H9 (cell line): ENCODE results near the gene CCSER2. TPM values are rescaled to one million over a fixed set of nuclear protein-coding genes. Genes with fewer than 3 reads are reported as not detected.

Experiments
- DNase-seq: peaks from one replicate; pipeline ENCODE4 v3.0.0-alpha.2; 2017
- H2AFZ ChIP-seq: one replicate; pipeline ENCODE4 v1.6.1; 2013; ENCODE audit warnings: mild to moderate bottlenecking, low read length, control low read depth, moderate library complexity
- H2AK5ac ChIP-seq: 2 replicates; pipeline ENCODE4 v1.6.1; 2013; ENCODE audit warnings: low read length, control low read depth, mixed read lengths; ENCODE audit not compliant: insufficient read length
- H2BK120ac ChIP-seq: one replicate; pipeline ENCODE4 v1.6.1; 2013; ENCODE audit warnings: low read depth, mild to moderate bottlenecking, low read length, control low read depth, inconsistent platforms; ENCODE audit not compliant: poor library complexity, severe bottlenecking
- H2BK12ac ChIP-seq: 2 replicates; pipeline ENCODE4 v1.6.1; 2013; ENCODE audit warnings: low read length, control low read depth, mixed read lengths, low read depth; ENCODE audit not compliant: insufficient read length
- H2BK15ac ChIP-seq: 2 replicates; pipeline ENCODE4 v1.6.1; 2013; ENCODE audit warnings: low read depth, low read length, control low read depth
- H2BK20ac ChIP-seq: one replicate; pipeline ENCODE4 v1.6.1; 2013; ENCODE audit warnings: low read depth, mild to moderate bottlenecking, low read length, control low read depth, inconsistent platforms; ENCODE audit not compliant: poor library complexity, severe bottlenecking
- H2BK5ac ChIP-seq: 2 replicates; pipeline ENCODE4 v1.6.1; 2013; ENCODE audit warnings: low read length, control low read depth, mixed read lengths; ENCODE audit not compliant: insufficient read length
- H3K14ac ChIP-seq: 2 replicates; pipeline ENCODE4 v1.6.1; 2013; ENCODE audit warnings: low read length, control low read depth; ENCODE audit not compliant: insufficient read depth
- H3K18ac ChIP-seq: 2 replicates; pipeline ENCODE4 v1.6.1; 2013; ENCODE audit warnings: low read depth, mild to moderate bottlenecking, mixed read lengths, low read length, control low read depth; ENCODE audit not compliant: insufficient read length
- H3K23ac ChIP-seq: 2 replicates; pipeline ENCODE4 v1.6.1; 2013; ENCODE audit warnings: low read length, control low read depth, mixed read lengths, low read depth; ENCODE audit not compliant: insufficient read length
- H3K23me2 ChIP-seq: 2 replicates; pipeline ENCODE4 v1.6.1; 2013; ENCODE audit warnings: low read depth, mild to moderate bottlenecking, mixed read lengths, low read length, control low read depth; ENCODE audit not compliant: insufficient read length, poor library complexity, severe bottlenecking
- H3K27ac ChIP-seq: 2 replicates; pipeline ENCODE4 v1.5.1; 2013; ENCODE audit warnings: low read length, control low read depth, mixed read lengths, low read depth; ENCODE audit not compliant: insufficient read length
- H3K27me3 ChIP-seq: 2 replicates; pipeline ENCODE4 v1.6.1; 2013; ENCODE audit warnings: low read length, control low read depth, inconsistent platforms; ENCODE audit not compliant: insufficient read depth
- H3K4ac ChIP-seq: 2 replicates; pipeline ENCODE4 v1.6.1; 2013; ENCODE audit warnings: low read depth, mild to moderate bottlenecking, control low read depth, inconsistent platforms, low read length, moderate library complexity
- H3K4me1 ChIP-seq: 2 replicates; pipeline ENCODE4 v1.6.1; 2013; ENCODE audit warnings: low read length, control low read depth, inconsistent platforms; ENCODE audit not compliant: insufficient read depth
- H3K4me2 ChIP-seq: 2 replicates; pipeline ENCODE4 v1.6.1; 2013; ENCODE audit warnings: low read length, control low read depth, mixed read lengths; ENCODE audit not compliant: insufficient read length, insufficient read depth
- H3K56ac ChIP-seq: 2 replicates; pipeline ENCODE4 v1.6.1; 2013; ENCODE audit warnings: low read depth, mild to moderate bottlenecking, mixed read lengths, low read length, control low read depth; ENCODE audit not compliant: insufficient read length
- H3K79me1 ChIP-seq: 2 replicates; pipeline ENCODE4 v1.6.1; 2013; ENCODE audit warnings: low read depth, mild to moderate bottlenecking, moderate library complexity, low read length, control low read depth, inconsistent platforms; ENCODE audit not compliant: insufficient read depth, poor library complexity, severe bottlenecking
- H3K79me2 ChIP-seq: 2 replicates; pipeline ENCODE4 v1.6.1; 2013; ENCODE audit warnings: low read length, control low read depth, inconsistent platforms; ENCODE audit not compliant: insufficient read depth
- H3K9ac ChIP-seq: 2 replicates; pipeline ENCODE4 v1.6.1; 2013; ENCODE audit warnings: low read length, control low read depth, mixed read lengths; ENCODE audit not compliant: insufficient read length; ENCODE audit errors: extremely low read depth
- H3K9me3 ChIP-seq: one replicate; pipeline ENCODE4 v1.6.1; 2013; ENCODE audit warnings: low read depth, low read length, inconsistent platforms; ENCODE audit not compliant: control insufficient read depth
- H3T11ph ChIP-seq: one replicate; pipeline ENCODE4 v1.6.1; 2013; ENCODE audit warnings: mild to moderate bottlenecking, low read length, control low read depth, inconsistent platforms
- H4K20me1 ChIP-seq: one replicate; pipeline ENCODE4 v1.6.1; 2013; ENCODE audit not compliant: control insufficient read depth, insufficient read length, insufficient read depth
- H4K5ac ChIP-seq: 2 replicates; pipeline ENCODE4 v1.6.1; 2013; ENCODE audit warnings: low read depth, mild to moderate bottlenecking, mixed read lengths, low read length, control low read depth; ENCODE audit not compliant: insufficient read length
- H4K8ac ChIP-seq: replicated peaks from 2 replicates; pipeline ENCODE4 v1.6.1; 2013; ENCODE audit warnings: low read length, control low read depth, mixed read lengths, low read depth; ENCODE audit not compliant: insufficient read length
- H4K91ac ChIP-seq: 2 replicates; pipeline ENCODE4 v1.6.1; 2013; ENCODE audit warnings: low read depth, mild to moderate bottlenecking, moderate library complexity, mixed read lengths, low read length, control low read depth; ENCODE audit not compliant: insufficient read length
- H3K27ac Mint-ChIP-seq, 3 experiments: 2 replicates in 2 of 3; 3 replicates in 1 of 3; pipeline ENCODE4 v1.8.0; 2020 to 2021; ENCODE audit warnings: mixed read lengths in 3 of 3, mild to moderate bottlenecking in 1 of 3, moderate library complexity in 1 of 3
- H3K27me3 Mint-ChIP-seq: 2 replicates; pipeline ENCODE4 v1.8.0; 2021; ENCODE audit warnings: low read depth, mild to moderate bottlenecking, moderate library complexity, mixed read lengths
- H3K36me3 Mint-ChIP-seq, 3 experiments: 2 replicates in 2 of 3; 3 replicates in 1 of 3; pipeline ENCODE4 v1.8.0; 2020 to 2021; ENCODE audit warnings: low read depth in 3 of 3, mixed read lengths in 3 of 3; ENCODE audit not compliant: insufficient read depth in 1 of 3
- H3K4me1 Mint-ChIP-seq, 2 experiments: 2 replicates each; pipeline ENCODE4 v1.8.0; 2020; ENCODE audit warnings: mixed read lengths in 2 of 2
- H3K4me3 Mint-ChIP-seq, 2 experiments: 2 replicates in 1 of 2; 3 replicates in 1 of 2; pipeline ENCODE4 v1.8.0; 2020 to 2021; ENCODE audit warnings: mild to moderate bottlenecking in 2 of 2, mixed read lengths in 2 of 2, moderate library complexity in 1 of 2
- H3K9me3 Mint-ChIP-seq, 2 experiments: 2 replicates in 1 of 2; 3 replicates in 1 of 2; pipeline ENCODE4 v1.8.0; 2020; ENCODE audit warnings: mild to moderate bottlenecking in 2 of 2, mixed read lengths in 2 of 2, moderate library complexity in 1 of 2
- CTCF ChIP-seq: fragments of 200-600 bp; sonication (generic); conservative IDR thresholded peaks from 3 replicates; pipeline ENCODE4 v1.8.0; 2021; ENCODE audit warnings: antibody characterized with exemption, mild to moderate bottlenecking
- WGBS: extraction: QIAGEN DNeasy Blood & Tissue Kit; methylation state at CpG from one replicate; pipeline ENCODE4 v1.1.7; 2013; ENCODE audit warnings: missing lambda C conversion rate, low lambda C conversion rate, mixed read lengths; ENCODE audit not compliant: insufficient read length; ENCODE audit errors: extremely low coverage; 5-methylcytosine and 5-hydroxymethylcytosine counted together
- total RNA-seq: library from RNA; stranded (reverse); gene quantifications from 2 replicates; pipeline ENCODE4 v1.2.1, GENCODE V29; 2021

The CCSER2 gene
- total RNA-seq, 1 experiment from 2014 or later, result 22.2 TPM

- TF ChIP-seq CTCF, result no peak
- Histone ChIP-seq H3K56ac (no peak overlapping the region), H3T11ph (no peak overlapping the region), H2AK5ac (no peak overlapping the region), H2AFZ (no peak overlapping the region), H4K8ac (no peak overlapping the region), H3K4ac (no peak overlapping the region), H2BK15ac (no peak overlapping the region), H3K14ac (no peak overlapping the region), H3K9ac (no peak overlapping the region), H2BK12ac (no peak overlapping the region), H3K9me3 (no peaks in the 10 kb centered on the region), H4K91ac (no peak overlapping the region), H2BK20ac (no peak overlapping the region), H3K27ac (no peak overlapping the region), H4K5ac (no peak overlapping the region), H3K4me2 (no peak overlapping the region), H4K20me1 (no peaks in the 10 kb centered on the region), H3K23ac (no peak overlapping the region), H3K79me1 (peaks cover 2% of the 10 kb centered on the region), H3K18ac (no peak overlapping the region), H2BK5ac (no peak overlapping the region), H3K23me2 (no peaks in the 10 kb centered on the region), H2BK120ac (no peak overlapping the region), H3K79me2 (no peaks in the 10 kb centered on the region), H3K27me3 (no peaks in the 10 kb centered on the region), H3K4me1 (no peaks in the 10 kb centered on the region)
- H3K36me3 Mint-ChIP-seq, result peaks cover 14 to 20% (median 19%) of the 10 kb centered on the region in 3 experiments
- no peaks in the 10 kb centered on the region for H3K27me3 Mint-ChIP-seq
- WGBS, result no CpG with 5 or more reads among the region's 3 CpGs
- H3K4me3 Mint-ChIP-seq, result no peak overlapping the region
- DNase-seq, result no peak
- peak overlapping the region in 1 of 3 experiments; percentile 25; a peak in 1 of 7 replicates for H3K27ac Mint-ChIP-seq
- peaks cover 12 to 16% of the 10 kb centered on the region in 2 experiments for H3K9me3 Mint-ChIP-seq
- peaks cover 5% of the 10 kb centered on the region in 2 experiments for H3K4me1 Mint-ChIP-seq
Measured at GRCh38 chr10:84406561-84406960, 78.2 kb downstream of the CCSER2 start.
